GM21447 (cell line): ENCODE data around the gene TMEM178B.
"Not testable (repeated sequence)": the region's sequence is repeated elsewhere in the genome, so short reads cannot be mapped to it uniquely, and the experiment has no call there.

ENCODE experiments used
- ATAC-seq: cut with Tn5 transposase; IDR thresholded peaks from one replicate; pipeline ENCODE4 v1.9.1; 2021; ENCODE audit not compliant: unreplicated experiment

Gene TMEM178B

DNA sequence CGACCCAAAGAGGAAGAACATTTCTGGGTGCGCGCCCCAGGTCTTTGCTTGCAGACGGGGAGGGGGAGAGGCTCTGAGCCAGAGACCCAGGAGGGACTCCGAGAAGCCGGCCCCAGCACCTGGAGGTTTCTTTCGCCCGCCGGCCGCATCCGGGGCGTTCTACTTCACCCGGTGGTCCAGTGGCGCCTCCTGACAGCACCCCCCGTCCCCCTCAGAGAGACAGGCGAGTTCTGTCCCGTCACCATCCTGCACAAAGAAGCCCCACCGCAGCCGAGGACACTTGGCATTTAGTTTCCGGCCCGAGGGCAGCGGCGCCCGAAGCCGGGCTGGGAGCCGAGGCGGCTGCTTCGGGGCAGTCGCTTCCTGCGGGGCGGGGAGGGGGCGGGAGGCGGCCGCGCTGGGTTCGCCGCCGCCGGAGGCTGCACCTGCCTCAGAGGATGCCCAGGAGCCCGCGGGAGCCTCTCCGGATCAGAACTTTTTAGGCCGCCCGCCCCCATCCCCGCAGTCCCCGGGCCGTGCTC lies at the start of gene TMEM178B:
Gene TMEM178B, plus strand, starts transcription at position 424 of the 521 bp plus-strand sequence.
- ATAC-seq = no peak

DNA sequence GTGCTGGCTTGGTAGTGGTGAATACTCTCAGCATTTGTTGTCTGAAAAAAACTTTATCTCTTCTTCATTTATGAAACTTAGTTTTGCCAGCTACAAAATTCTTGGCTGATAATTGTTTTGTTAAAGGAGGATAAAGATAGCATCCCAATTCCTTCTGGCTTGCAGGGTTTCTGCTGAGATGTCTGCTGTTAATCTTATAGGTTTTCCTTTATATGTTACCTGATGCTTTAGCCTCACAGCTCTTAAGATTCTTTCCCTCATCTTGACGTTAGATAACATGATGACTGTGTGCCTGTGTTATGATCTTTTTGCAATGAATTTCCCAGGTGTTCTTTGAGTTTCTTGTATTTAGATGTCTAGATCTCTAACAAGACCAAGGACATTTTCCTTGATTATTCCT lies 49.2 kb upstream of the TMEM178B start:
- ATAC-seq = no peak

DNA sequence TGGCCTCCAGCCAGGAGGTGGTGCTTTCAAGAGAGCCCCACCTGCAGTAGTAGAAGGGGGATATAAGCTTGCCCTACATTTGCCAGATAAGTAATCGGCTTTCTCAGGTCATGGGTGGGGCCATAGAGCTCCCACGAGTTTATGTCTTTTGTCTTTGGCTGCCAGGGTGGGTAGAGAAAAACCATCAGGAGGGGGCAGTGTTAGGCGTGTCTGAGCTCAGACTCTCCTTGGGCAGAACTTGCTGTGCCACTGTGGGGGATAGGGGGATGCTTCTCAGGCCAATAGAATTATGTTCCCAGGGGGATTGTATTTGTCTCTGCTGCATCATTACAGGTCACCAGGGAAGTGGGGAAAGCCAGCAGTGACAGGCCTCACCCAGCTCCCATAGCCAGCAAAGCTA lies 46.8 kb upstream of the TMEM178B start:
- ATAC-seq = no peak

DNA sequence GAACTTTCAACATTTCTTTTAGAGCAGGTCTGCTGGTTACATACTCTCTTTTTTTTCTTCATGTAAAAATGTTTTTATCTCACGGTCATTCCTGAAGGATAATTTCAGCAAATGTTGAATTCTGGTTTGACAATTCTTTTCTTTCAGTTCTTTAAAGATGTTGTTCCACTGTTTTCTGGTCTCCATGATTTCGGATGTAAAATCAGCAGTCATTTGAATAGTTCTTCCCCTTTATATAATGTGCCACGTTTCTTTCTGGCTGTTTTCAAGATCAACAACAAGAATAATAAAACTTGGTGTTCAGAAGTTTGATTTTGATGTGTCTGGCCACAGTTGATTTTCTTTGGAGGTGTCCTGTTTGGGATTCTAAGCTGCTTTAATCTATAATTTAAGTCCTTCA lies 45.1 kb upstream of the TMEM178B start:
- ATAC-seq = no peak

DNA sequence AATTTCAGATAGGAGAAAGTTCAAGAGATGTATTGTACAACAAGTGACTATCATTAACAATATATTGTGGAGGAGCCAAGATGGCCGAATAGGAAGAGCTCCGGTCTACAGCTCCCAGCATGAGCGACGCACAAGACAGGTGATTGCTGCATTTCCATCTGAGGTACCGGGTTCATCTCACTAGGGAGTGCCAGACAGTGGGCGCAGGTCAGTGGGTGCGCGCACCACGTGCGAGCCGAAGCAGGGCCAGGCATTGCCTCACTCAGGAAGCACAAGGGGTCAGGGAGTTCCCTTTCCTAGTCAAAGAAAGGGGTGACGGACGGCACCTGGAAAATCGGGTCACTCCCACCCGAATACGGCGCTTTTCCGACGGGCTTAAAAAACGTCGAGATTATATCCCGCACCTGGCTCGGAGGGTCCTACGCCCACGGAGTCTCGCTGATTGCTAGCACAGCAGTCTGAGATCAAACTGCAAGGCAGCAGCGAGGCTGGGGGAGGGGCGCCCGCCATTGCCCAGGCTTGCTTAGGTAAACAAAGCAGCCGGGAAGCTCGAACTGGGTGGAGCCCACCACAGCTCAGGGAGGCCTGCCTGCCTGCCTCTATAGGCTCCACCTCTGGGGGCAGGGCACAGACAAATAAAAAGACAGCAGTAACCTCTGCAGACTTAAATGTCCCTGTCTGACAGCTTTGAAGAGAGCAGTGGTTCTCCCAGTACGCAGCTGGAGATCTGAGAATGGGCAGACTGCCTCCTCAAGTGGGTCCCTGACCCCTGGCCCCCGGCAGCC lies 41.1 kb upstream of the TMEM178B start:
- not testable (repeated sequence) for ATAC-seq

DNA sequence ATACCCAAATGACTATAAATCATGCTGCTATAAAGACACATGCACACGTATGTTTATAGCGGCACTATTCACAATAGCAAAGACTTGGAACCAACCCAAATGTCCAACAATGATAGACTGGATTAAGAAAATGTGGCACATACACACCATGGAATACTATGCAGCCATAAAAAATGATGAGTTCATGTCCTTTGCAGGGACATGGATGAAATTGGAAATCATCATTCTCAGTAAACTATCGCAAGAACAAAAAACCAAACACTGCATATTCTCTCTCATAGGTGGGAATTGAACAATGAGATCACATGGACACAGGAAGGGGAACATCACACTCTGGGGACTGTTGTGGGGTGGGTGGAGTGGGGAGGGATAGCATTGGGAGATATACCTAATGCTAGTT lies 35.8 kb upstream of the TMEM178B start:
- ATAC-seq = not testable (repeated sequence)

DNA sequence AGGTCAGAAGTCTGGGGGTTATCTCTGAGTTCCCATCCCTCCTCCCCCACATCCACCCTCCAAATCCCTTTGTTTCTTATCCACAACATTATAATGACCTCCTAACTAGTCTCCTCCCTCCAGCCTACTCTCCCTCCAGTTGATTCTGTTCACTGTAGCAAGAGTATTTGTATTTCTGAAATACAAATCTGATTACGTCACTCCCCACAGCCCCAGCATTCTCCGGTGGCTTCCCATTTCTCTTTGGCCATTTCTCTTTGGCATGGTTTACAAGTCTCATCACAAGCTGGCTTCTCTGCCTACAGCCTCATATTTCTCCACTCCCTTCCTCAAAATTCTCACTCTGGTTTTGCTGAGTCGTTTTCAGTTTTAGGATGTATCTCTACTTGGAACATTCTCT lies 34.5 kb upstream of the TMEM178B start:
- no peak for ATAC-seq

DNA sequence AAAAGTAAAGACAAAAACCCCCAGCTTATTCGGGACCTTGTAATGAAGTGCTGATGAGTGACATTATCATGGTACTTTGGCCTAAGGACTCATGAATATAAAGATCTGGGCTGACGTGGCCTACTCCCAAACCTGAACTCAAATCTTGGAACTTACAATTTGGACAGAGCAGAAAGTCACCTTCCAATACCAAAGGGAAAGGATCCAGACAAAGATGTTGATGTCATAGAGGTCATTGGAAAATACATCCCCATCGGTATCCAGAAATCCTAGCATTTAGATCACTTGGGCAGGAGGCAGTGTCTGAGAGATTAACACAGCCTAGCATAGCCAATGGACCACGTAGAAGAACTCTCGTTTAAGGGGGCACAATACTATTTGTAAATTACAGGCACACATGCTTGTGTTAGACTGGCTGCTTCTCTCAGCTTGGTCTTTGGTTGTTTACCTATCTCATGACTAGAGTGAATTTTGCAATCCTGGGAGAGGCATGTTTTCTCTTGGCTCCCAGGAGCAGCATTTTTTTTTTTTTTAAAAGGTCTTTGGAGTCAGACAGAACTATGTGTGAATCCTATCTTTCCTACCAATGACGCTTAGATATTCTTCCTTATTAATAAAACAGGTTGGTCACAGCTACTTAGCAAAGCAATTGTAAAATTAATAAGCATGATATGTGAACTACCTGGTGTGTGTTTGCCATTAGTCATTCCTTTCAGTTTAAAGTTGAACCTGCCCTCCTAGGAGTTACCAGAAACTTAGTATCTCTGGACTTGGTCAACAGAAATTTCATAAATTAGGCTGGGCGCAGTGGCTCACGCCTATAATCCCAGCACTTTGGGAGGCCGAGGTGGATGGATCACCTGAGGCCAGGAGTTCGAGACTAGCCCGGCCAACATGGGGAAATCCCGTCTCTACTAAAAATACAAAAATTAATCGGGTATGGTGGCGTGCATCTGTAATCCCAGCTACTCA lies 31.4 kb upstream of the TMEM178B start:
- no peak for ATAC-seq

DNA sequence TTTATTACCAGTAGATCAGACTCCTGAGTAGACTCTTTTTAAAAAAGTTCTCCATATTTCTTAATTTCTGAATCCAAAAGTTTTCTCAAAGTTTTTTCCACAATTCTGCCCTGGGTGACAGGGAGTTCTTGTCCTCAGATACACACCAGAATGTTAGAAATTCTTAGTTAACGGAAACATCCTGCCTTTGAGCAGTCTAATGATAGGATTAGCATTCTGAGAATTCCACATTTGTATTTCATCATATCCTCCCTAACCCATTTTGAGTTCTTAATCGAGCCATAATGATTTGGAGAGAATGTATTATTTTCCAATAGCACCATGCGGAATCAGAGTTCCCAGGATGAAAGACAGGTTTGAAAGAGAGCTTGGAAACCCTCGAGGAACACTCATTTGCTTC lies 30.2 kb upstream of the TMEM178B start:
- no peak for ATAC-seq

DNA sequence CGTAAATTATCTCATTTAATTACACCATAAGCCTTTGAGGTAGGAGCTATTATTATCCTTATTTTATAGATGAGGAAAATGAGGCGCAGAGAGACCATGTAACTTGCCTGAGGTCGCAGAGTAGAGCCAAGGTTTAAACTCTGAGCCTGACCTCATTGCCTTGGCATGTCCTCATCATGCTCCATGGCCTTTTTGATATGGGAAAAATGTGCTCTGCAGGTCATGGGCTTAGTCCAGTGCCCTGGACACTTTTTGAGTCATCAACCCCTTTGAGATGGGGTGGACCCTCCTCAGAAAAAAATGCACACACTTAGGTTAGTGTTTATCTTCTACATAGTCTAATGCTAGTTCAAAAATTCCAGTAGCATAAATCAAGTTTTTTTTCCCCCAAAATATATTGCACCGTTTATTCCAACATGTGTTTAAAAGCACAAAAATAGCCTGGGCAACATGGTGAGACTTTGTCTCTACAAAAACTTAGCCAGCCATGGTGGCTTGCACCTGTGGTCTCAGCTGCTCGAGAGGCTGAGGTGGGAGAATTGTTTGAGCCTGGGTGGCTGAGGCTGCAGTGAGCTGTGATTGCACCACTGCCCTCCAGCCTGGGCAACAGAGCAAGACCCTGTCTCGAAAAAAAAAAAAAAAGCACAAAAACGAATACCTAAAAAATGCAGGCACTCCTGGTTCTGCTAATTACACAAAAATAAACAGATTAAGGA lies 28.6 kb upstream of the TMEM178B start:
- no peak for ATAC-seq

DNA sequence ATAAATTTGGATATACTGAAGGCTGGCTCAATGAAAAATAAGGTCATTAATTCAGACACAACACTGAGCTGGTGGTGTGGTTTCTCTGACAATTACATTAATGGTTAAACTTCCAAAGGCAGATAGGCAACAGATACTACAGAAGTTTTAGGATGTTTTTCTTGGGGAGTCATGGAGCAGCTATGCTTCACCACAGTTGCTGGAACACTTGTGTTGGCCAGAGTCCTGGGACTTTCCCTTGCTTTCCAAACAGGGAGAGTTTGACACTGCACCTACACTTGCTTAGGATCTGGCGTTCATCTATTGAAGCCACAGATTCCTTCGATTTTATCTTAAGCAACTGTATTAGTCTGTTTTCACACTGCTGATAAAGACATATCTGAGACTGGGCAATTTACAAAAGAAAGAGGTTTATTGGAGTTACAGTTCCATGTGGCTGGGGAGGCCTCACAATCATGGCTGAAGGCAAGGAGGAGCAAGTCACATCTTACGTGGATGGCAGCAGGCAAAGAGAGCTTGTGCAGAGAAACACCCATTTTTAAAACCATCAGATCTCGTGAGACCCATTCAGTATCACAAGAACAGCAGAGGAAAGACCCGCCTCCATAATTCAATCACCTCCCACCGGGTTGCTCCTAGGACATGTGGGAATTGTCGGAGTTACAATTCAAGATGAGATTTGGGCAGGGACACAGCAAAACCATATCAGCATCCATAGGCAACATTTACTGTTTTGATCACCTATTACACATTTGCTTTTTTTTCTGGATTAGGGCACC lies 27.8 kb upstream of the TMEM178B start:
- ATAC-seq = no peak

DNA sequence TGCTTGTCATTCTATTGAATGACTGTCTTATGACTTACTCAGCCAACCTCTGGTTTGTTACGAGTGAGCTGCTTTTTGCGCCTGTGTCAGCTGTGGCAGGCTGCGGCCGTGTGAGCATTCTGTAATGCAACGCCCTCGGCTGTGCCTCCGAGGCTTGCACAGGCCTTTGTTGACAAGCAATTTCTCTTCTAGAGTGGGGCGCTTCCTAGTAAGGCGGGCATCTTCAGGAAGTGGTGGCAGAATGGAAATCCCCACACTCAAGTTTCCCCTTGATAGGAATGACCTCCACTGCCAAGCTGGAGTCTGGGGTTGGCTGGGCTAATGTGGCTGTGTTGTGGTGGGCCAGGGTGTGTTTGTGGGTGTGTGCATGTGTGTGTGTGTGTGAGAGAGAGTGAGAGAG lies 20.2 kb upstream of the TMEM178B start:
- no peak for ATAC-seq

DNA sequence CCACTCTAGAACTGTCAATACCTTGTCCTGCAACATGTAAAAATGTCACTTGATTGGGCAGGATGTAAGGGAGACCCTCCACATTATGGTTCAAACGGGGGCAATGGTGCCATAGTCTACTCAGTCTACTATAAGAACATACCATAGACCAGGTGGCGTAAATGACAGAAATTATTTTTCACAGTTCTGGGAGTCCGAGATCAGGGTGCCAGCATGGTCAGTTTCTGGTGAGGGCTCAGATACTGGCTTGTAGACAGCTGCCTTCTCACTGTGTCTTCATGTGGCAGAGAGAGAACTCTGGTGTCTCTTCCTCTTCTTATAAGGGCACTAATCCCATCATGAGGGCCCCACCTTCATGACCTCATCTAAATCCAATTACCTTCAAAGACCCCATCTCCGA lies 18.7 kb upstream of the TMEM178B start:
- ATAC-seq = no peak

DNA sequence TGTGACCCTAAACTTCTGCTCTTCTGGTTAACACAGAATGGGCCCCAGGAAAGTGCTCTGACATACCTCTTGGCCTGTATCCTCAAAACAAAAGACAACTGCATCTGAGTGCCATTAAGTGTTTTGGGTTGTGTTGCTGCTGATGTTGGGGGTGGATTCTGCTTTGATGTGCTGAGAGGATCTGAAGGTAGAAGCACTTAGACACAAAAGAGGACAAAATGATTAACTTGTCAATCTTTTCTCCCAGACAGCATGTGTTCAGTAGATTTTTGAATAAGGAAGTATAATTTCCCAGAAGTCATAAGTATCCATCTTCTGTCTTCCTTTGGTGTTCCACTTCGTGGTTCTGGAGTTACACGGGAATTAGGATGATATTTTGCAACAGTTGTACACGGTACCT lies 16.1 kb upstream of the TMEM178B start:
- no peak for ATAC-seq

DNA sequence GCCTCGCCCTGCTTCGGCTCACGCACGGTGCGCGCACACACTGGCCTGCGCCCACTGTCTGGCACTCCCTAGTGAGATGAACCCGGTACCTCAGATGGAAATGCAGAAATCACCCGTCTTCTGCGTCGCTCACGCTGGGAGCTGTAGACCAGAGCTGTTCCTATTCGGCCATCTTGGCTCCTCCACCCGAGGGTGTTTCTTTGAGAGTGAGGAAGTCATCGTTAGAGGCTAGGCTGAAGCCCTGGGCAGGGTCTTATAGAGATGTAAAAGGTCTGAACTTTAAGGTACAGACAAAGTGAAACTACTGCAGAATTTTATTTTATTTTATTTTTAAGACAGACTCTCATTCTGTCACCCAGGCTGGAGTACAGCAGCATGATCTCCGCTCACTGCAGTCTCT lies 6.0 kb upstream of the TMEM178B start:
- ATAC-seq = not testable (repeated sequence)

DNA sequence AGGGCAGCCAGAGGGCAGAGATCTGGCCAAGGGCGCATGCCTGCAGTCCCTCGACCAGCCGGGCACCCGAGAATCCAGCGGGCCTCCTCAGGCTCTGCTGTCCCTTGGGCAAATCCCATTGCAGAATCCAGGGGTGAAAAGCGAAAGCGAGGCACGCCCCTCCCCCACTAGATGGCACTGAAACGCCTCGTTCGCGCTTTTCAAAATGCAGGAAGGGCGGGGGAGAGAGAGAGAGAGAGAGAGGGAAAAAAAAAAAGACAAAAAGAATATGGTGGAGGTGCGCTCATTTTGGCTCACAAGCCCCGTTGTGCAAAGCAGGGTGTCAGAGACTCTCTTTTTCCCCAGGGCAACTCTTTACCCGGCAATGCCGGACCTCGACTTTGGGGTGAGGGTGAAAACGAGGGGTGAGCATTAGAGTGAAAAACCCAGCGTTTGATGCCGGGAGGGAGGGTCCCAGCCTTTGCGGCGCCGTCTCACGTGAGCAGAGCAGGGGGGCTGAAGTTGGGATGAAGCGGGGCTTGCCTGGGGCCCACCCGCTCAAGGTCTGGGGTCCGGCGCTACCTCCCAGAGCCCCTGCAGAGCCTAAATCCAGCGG lies 2.5 kb upstream of the TMEM178B start:
- ATAC-seq = no peak

DNA sequence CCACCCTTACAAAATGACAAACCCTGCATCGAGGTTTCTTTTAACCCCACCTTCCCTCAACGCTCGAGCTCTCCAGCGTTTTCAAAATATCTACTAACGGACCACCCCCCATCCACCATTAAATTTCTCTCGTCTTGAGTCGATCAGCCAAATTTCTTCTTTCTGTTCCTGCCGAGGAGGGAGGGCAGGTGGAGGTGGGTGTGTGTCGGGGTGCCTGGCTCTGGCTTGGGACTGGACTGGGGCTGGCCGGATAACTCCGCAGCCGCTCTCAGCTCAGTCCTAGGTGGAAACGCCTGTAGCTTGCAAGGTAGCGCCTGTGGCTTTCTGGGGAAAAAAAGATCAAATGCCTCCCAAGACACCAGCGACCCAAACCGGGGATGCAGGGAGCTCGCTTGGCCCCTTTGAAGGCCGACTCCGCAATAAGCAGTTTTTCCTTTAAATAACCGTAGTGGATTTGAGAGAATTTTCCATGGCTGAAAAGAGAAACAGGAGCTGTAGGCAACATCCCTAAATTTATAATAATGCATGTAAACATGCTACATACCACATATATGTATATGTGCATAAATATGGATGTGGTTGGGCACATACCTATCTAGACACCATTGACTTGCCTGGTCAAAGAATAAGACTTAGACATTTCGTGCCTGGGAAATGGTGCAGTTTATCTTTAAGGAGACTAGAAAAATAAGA lies 1.9 kb upstream of the TMEM178B start:
- no peak for ATAC-seq

DNA sequence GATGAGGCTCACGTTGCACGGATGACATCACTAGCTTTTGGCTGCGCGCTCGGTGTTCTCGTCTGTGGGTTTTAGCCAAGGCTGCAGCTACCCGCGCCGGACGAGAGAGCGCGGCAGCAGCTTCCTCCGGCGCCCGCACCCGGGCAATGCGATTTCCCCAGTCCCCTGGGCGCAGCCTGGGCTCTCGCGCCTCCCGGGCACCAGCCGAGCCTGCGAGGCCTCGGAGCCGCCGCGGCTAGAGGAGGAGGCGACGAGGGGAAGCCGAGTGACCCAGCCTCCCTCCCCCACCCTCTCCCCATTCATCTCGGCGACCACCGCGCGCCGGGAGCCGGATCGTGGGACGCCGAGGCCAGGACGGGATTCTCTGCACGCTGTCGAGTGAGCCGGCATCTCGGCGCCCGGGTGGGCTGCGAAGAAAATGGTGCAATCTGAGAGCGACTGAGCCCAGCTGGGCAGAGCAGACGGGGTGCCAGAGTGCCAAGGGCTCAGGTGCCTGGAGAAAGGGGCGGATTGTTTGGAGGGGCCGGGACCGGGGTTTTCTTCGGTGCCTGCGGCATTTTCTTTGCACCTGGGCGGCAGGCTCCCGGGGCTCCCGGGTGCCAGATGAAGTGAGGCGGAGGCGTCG lies 1.2 kb upstream of the TMEM178B start:
- ATAC-seq = no peak

DNA sequence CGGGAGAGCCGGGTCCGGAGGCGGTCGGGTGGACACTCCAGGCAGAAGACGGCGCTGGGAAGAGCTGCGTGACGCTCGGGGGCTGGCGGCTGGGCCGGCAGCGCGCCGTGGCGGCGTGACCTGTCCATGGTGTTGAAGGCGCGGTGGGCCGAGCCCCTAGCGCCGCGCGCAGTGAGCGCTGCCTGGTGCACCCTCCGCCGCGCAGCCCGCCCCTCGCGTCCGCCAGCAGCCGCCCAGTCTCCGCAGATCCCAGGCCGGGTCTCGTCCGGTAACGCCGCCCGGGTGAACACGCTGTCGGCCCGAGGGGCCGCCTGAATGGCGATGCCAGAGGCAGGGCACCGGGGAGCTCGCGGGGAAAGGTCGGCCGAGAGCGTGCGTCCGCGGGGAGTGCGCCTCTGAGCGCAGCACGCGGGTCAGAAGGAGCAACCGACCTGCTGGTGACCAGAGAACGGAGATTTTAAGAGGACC lies 657 bp upstream of the TMEM178B start:
- no peak for ATAC-seq
